WI38 (cell line): ENCODE measurements around the gene CNRIP1.

Source experiments
- H3K4me3 ChIP-seq: 2 replicates; pipeline ENCODE4 v1.5.1; 2011; ENCODE audit warnings: low read depth, mild to moderate bottlenecking, control low read depth, low read length
- CTCF ChIP-seq: IDR thresholded peaks from 2 replicates; pipeline ENCODE4 v1.5.1; 2012; ENCODE audit warnings: low read depth, mild to moderate bottlenecking, control low read depth, low read length

CNRIP1 gene

GRCh38 chr2:68292108-68292710 lies 27.5 kb downstream of the CNRIP1 start:
- TF ChIP-seq CTCF: peak; percentile 63
- no peak overlapping the region for H3K4me3 ChIP-seq

GRCh38 chr2:68291314-68291713 lies 28.4 kb downstream of the CNRIP1 start:
- H3K4me3 ChIP-seq: no peak overlapping the region
- TF ChIP-seq CTCF: no peak

GRCh38 chr2:68290901-68291300 lies 28.8 kb downstream of the CNRIP1 start:
- H3K4me3 ChIP-seq: no peak overlapping the region
- no peak for TF ChIP-seq CTCF

- H3K4me3 ChIP-seq: no peak overlapping the region
- no peak for TF ChIP-seq CTCF
Observed at GRCh38 chr2:68287580-68288441, 31.9 kb downstream of the CNRIP1 start.

- no peak for TF ChIP-seq CTCF
- no peak overlapping the region for H3K4me3 ChIP-seq
Observed at GRCh38 chr2:68284896-68285295, 34.9 kb downstream of the CNRIP1 start.

GRCh38 chr2:68283419-68283812 lies 36.3 kb downstream of the CNRIP1 start:
- no peak for TF ChIP-seq CTCF
- H3K4me3 ChIP-seq: no peak overlapping the region

- H3K4me3 ChIP-seq: no peak overlapping the region
- peak; percentile 62; the same call in 1 of the 2 replicates for TF ChIP-seq CTCF
Observed at GRCh38 chr2:68282811-68283418, 36.8 kb downstream of the CNRIP1 start.
